ENCODE results near the gene SLC5A2.

The SLC5A2 gene

GRCh38 chr16:31459687-31460581 lies 23.0 kb upstream of the SLC5A2 start:
- DNase-seq, result peak; percentile 94 to 100 (median 99)

DNA sequence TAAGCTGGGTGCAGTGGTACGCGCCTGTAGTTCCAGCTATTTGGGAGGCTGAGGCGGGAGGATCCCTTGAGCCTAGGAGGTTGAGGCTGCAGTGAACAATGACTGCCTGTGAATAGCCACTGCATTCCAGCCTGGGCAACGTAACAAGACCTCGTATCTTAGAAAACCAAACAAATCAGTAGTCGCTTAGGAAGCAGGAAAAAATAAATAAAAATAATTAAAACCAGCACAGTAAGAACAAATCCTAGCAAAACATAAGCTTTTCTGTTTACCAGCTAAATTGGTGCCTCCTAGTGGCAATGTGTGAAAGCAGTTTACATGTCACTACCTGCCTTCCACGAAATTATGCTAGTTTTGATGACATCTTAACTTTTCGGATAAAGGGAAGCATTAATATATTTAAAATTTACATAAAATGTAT lies 22.3 kb upstream of the SLC5A2 start:
- no peak for DNase-seq

DNA sequence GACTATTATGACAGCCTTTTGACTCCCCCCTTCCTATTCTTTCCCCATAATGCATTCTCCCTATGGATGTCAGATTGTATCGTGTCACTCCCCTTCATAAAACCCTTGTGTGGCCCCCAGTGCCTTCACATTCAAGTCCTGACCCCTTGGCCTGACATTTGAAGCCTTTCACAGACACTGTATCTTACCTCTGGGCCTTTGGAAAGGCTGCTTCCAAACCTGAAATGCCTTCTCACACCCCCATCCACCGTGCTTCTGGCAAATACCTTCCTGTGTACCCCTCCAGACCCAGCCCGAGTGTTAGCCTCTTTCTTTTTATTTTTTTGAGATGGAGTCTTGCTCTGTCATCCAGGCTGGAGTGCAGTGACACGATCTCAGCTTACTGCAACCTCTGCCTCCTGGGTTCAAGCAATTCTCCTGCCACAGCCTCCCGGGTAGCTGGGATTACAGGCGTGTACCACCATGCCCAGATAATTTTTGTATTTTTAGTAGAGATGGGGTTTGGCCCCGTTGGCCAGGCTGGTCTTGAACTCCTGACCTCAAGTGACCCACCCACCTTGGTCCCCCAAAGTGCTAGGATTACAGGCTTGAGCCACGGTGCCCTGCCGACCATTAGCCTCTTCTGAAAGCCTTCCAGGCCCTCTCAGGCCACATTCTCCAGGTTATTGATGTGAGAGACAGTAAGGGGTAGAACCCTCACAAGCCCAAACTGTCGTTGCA lies 21.6 kb upstream of the SLC5A2 start:
- no peak for DNase-seq

GRCh38 chr16:31461921-31462804 lies 20.8 kb upstream of the SLC5A2 start:
- DNase-seq, result no peak

DNA sequence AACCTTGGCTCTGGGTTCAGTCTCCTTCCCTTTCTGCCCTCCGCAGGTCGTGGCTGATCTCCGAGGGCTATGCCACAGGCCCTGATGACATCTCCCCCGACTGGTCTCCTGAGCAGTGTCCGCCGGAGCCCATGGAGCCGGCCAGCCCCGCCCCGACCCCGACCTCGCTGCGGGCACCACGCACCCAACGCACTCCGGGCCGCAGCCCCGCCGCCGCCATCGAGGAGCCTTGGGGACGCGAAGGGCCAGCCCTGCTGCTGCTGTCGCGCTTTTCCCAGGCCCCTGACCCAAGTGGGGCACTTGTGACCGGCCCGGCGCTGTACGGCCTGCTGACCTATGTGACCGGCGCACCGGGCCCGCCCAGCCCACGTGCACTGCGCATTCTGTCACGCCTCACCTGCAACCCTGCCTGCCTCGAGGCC lies 18.6 kb upstream of the SLC5A2 start:
- no peak for DNase-seq

DNA sequence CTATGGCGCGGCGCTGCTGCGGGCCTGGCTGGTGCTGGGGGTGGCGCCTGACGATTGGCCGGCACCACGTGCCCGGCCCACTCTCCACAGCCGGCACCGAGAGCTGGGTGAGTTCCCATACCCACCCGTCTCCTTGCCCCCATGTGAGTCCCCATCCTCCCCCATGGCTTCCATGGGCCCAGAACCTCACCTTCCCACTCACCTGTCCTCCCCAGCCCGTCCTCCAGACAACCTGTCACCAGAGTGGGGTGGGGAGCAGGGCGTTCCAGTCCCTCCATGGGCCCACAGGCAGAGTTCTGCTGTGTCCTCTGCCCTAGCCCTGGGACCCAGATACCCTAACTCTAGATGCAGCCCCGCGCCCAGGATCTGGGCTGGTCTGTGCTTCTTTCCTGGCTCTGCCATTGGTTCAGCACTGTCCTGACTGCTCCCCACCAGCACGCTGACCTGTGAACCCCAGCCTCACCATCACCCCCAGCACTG lies 18.1 kb upstream of the SLC5A2 start:
- no peak for DNase-seq

DNA sequence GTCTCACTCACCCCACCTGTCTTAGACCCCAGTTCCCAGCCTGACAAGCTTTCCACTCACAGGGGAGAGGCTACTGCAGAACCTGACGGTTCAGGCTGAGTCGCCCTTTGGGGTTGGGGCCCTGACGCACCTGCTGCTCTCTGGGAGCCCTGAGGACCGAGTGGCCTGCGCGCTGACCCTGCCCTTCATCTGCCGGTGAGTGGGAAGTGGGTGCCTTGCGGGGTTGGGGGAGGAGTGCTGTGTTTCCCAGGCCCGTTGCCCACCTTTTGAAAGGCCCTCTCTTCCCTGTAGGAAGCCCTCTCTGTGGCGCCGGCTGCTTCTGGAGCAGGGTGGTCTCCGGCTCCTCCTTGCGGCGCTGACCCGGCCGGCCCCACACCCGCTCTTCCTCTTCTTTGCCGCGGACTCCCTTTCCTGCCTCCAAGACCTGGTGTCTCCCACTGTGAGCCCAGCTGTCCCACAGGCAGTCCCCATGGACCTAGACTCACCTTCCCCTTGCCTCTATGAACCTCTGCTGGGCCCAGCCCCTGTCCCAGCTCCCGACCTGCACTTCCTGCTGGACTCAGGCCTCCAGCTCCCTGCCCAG lies 17.0 kb upstream of the SLC5A2 start:
- no peak for DNase-seq

GRCh38 chr16:31466381-31466841 lies 16.5 kb upstream of the SLC5A2 start:
- DNase-seq, result no peak

DNA sequence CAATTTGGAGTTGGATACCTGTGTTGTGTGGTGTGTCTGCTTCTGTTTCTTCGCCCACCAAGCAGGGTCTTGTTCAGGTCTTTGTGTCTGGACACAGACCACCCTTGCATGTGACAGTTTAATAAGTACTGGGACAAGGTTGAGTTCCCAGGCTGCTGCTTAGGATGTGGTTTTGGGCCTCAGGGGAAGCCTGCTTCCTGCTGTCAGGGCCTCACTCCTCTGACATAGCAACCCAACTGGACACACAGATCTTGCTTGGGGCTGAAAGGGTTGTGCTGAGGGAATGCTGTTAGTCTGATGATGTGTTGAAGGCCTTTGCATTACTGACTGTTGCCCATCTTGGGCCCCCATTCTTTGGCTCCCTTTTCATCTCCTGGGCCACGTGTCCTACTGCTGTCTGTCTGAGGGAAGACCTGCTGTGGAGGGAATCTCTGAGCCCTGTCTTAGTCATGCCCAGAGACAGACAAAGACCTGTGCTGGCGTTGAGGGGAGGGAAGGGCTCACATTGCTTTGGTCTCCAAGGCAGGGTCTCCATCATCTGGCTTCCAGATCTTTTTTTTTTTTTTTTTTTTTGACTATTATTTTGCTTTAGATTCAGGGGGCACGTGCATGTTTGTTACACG lies 15.7 kb upstream of the SLC5A2 start:
- DNase-seq, result no peak

DNA sequence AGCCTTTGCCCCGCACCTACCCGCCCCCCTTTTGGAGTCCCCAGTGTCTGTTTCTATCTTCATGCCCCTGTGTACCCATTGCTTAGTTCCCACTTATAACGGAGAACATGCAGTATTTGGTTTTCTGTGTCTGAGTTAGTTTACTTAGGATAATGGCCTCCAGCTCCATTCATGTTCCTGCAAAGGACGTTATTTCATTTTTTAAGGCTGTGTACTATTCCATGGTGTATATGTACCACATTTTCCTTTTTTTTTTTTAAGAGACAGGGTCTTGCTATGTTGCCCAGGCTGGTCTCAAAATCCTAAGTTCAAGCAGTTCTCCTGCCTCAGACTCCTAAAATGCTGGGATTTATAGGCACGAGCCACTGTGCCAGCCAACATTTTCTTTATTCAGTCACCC lies 15.1 kb upstream of the SLC5A2 start:
- DNase-seq, result no peak

DNA sequence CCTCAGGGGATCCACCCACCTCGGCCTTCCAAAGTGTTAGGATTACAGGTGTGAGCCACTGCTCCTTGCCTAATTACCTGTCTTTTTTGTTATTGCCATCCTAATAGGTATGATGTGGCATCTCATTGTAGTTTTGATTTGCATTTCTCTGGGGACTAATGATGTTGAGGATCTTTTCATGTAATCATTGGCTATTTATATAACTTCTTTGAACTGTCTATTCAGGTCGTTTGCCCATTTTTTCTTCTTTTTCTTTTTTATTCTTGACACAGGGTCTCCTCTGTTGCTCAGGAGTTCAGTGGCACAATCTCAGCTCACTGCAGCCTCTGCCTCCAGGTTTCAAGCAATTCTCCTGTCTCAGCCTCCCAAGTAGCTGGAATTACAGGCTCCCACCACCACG lies 12.3 kb upstream of the SLC5A2 start:
- DNase-seq, result no peak

DNA sequence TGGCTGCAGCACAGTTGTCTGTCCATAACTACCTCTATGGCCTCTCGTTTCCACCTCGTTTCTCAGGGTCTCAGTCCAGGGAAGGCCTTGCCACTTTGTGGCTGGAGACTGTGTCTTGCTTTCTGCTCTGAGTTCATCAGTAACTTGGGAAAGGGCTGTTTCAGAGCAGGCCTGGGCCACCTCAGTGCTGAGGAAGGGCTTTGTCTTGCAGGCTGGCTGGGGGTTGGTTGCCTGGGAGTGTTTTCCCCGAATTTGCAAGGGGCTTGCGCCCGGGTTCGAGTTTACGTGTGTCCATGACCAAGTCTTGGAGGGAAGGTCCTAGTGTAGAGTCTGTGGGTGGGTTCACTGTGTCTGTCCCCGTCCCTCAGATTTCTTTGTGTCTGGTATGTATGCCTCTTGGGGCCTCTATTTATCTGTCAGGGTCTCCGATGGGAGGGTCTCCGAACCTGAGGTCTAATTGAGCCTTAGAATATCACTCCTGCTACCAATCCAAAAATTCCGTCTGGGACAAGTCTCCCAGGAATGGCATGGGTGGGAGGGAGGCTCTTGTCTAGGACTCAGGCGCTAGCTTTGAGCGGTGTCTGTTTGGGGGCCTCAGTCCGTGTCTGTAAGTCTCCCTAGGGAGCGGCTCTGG lies 11.6 kb upstream of the SLC5A2 start:
- DNase-seq, result no peak

DNA sequence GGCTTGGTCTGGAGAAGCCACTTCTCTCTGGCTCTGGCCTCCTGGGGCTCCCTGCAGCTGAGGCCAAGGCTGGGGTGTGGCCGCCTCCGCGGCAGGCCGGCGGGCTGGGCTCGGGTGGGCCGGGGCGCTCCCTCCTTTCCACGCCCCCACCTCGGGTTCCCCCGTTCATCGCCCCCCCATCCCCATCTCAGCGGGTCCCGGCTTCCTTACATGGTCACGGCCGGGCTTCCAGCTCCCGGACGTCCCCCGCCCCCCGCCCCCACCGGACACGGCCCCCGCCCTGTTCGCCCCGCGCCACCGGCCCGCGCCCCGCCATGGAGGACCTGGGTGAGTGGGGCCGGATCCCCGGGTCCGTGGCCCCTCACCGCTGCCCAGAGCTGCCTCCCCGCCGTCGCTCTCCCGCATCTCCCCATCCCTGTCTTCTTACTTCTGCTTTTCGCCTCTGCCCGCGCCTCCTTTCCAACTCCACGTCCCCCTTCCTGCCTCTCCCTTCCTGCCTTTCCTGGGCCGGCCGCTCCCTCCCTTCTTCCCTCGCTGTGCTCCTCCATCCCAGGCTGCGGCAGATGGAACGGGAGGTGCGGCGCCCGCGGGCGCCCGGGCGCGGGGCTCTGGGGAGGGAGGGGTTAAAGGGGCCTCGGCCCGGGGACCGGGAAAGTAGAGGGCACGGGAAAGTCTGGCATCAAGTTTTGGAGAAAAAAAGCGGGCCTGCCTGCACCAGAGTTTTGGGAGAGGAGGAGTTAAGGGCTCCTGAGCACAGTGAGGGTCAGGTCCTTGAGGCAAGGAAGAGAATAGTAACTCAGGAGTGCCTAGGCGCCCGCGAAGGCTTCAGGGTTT lies 10.8 kb upstream of the SLC5A2 start, which contains the start of gene TGFB1I1:
Gene TGFB1I1, plus strand, starts transcription at position 278 of the 834 bp plus-strand sequence. Its CDS starts 37 bp downstream, at position 315.
- peak in 1 of 56 donors; percentile 24 for DNase-seq

DNA sequence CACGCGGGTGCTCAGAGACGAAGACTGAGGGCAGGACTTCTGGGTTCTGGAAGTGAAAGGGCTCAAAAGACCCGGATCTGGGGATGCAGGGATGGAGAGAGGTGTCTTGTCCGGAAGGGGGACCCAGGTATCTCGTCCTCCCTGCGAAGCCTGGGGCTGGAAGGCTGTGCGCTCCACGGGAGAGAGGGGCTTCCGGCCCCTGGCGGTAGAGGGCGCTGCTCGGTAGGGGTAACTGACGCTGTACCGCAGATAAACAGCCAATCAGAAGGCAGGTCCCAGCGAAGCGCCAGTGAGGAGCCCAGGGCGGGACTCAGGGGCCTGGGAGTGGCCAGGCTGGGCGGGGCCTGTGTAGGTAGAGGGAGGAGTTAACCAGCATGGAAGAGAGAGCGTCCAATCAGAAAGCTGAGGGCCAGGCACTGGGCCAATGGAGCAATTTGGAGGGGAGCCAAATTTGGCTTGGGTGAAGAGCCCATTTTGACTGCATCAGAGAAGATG lies 10.2 kb upstream of the SLC5A2 start:
- DNase-seq, result peak in 9 of 56 donors; percentile 21 to 83 (median 28)

DNA sequence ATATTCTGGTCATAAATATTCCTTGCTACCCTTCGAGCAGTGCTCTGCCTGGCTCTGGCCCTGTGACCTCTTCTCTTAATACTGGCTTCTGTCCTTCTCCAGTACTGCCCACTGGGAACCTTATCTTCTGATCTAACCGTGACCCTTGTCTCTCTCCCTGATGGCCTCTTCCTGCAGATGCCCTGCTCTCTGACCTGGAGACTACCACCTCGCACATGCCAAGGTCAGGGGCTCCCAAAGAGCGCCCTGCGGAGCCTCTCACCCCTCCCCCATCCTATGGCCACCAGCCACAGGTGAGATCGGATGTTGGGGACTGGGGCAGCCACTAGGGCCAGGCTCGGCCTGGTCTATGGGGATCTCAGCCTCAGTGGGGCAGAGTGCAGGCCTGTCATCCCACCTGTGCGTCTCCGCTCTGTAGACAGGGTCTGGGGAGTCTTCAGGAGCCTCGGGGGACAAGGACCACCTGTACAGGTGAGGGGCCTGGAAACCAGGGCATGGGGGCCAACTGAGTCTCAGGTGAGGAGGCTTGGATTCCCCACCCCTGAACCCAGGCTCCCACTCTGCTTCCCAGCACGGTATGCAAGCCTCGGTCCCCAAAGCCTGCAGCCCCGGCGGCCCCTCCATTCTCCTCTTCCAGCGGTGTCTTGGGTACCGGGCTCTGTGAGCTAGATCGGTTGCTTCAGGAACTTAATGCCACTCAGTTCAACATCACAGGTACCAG lies 9.5 kb upstream of the SLC5A2 start:
- DNase-seq, result no peak

DNA sequence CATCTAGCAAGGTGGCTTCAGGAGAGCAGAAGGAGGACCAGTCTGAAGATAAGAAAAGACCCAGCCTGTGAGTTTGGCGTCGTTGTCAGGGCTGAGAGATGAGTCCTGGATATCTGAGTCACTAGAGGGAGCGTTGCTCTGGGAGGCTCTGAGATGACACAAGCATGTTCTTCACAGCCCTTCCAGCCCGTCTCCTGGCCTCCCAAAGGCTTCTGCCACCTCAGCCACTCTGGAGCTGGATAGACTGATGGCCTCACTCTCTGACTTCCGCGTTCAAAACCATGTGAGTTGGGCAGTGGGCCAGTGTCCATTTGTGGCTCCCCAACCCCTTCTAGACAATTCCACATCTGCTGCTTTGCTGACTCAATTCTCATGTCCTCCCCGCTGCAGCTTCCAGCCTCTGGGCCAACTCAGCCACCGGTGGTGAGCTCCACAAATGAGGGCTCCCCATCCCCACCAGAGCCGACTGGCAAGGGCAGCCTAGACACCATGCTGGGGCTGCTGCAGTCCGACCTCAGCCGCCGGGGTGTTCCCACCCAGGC lies 8.7 kb upstream of the SLC5A2 start:
- DNase-seq, result peak in 1 of 56 donors; percentile 28
